Activated T-cell treated with anti-CD3 and anti-CD28 coated beads for 48 hours (primary cell): Measurements from ENCODE around the gene HIPK2.

Source experiments
- DNase-seq: peaks from one replicate; pipeline ENCODE4 v3.0.0-alpha.2; 2020; ENCODE audit warnings: low read depth

The HIPK2 gene

GRCh38 chr7:139735466-139735865 is 42.3 kb downstream of the HIPK2 start:
- no peak for DNase-seq

GRCh38 chr7:139734395-139734794 is 43.4 kb downstream of the HIPK2 start:
- DNase-seq, result no peak

- DNase-seq, result no peak
Measured at GRCh38 chr7:139733751-139734150, 44.0 kb downstream of the HIPK2 start.

- no peak for DNase-seq
Measured at GRCh38 chr7:139732471-139733167, 45.2 kb downstream of the HIPK2 start.

GRCh38 chr7:139731802-139732470 is 45.9 kb downstream of the HIPK2 start:
- DNase-seq, result no peak

GRCh38 chr7:139730746-139731612 is 46.8 kb downstream of the HIPK2 start:
- DNase-seq, result no peak

- DNase-seq, result no peak
Measured at GRCh38 chr7:139728203-139728602, 49.6 kb downstream of the HIPK2 start.

GRCh38 chr7:139727151-139727705 is 50.6 kb downstream of the HIPK2 start:
- DNase-seq, result no peak

GRCh38 chr7:139726485-139726869 is 51.3 kb downstream of the HIPK2 start:
- DNase-seq, result no peak

- DNase-seq, result no peak
Measured at GRCh38 chr7:139725858-139726484, 51.8 kb downstream of the HIPK2 start.

GRCh38 chr7:139725077-139725476 is 52.7 kb downstream of the HIPK2 start:
- no peak for DNase-seq

GRCh38 chr7:139722604-139723003 is 55.2 kb downstream of the HIPK2 start:
- no peak for DNase-seq

- DNase-seq, result no peak
Measured at GRCh38 chr7:139721821-139722220, 56.0 kb downstream of the HIPK2 start.

GRCh38 chr7:139721417-139721816 is 56.4 kb downstream of the HIPK2 start:
- DNase-seq, result no peak

- no peak for DNase-seq
Measured at GRCh38 chr7:139720705-139721231, 57.0 kb downstream of the HIPK2 start.

- DNase-seq, result no peak
Measured at GRCh38 chr7:139720186-139720585, 57.6 kb downstream of the HIPK2 start.

GRCh38 chr7:139718859-139719258 is 58.9 kb downstream of the HIPK2 start:
- no peak for DNase-seq

GRCh38 chr7:139718141-139718540 is 59.7 kb downstream of the HIPK2 start:
- DNase-seq, result no peak

GRCh38 chr7:139716156-139716942 is 61.4 kb downstream of the HIPK2 start:
- no peak for DNase-seq

- no peak for DNase-seq
Measured at GRCh38 chr7:139715194-139715815, 62.5 kb downstream of the HIPK2 start.
